Activated CD4-positive, alpha-beta T cell treated with anti-CD3 and anti-CD28 coated beads for 4 hours (primary cell): ENCODE results near the gene TCF19.

Experiments
- DNase-seq, 2 donors: peaks; one replicate each; pipeline ENCODE4 v3.0.0-alpha.2; 2020

Gene TCF19

DNA sequence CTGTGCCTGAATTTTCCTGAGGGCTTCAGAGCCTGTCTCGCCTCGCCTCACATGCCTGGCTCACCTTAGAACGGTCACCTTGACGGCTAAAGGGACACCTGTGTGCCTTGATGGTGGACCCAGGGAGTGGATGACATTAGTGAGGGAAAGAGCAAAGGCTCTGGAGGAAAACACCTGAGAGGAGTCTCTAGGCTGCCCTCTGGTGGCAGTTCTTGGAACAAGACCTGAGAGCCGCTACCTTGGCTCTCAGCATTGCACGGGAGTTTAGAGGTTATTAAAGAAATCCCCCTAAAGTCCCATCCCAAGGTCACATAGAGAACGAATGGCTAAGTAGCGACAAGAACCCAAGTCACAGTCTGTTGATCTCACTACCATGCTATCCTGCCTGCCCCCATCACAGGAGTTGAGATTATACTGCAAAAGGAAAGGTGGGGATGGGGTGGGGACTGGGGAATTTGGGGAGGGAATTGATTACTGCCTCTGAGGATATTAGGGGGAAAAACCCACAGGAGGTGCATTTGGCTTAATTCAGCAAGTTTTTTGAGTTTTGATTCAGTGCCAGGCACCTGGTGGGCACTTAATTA is 30.2 kb upstream of the TCF19 start:
- peak; percentile 67 to 81 for DNase-seq

DNA sequence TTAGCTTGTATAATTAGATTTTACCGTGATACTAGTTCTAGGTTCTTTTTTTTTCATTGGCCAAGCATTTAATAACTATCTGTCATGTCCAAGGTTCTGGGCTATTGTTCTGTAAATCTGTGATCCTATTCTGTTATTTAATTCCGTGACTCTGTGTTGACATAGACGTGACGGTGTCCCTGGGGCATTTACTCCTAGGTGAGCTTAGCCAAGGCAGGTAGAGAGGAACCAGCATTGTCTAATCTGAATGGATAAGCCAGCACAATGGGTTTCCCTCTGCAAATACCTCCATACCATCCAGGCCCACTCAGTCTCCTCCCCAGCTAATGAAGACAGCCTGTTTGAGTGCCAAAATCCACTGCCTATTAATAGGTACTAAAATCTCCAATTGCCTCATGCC is 29.3 kb upstream of the TCF19 start:
- no peak for DNase-seq

DNA sequence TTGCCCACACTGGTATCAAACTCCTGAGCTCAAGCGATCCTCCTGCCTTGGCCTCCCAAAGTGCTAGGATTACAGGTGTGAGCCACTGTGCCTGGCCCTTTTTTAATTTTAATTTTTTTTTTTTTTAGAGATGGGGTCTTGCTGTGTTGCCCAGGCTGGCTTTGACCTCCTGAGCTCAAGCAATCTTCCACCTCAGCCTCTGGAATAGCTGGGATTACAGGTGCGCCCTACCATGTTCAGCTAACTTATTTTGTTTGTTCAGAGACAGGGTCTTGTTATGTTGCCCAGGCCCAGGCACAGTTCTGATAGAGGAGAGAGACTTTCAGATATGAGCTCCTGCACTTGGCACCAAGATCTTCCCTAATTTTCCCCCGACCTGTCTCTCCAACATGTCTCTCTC is 27.6 kb upstream of the TCF19 start:
- no peak for DNase-seq

DNA sequence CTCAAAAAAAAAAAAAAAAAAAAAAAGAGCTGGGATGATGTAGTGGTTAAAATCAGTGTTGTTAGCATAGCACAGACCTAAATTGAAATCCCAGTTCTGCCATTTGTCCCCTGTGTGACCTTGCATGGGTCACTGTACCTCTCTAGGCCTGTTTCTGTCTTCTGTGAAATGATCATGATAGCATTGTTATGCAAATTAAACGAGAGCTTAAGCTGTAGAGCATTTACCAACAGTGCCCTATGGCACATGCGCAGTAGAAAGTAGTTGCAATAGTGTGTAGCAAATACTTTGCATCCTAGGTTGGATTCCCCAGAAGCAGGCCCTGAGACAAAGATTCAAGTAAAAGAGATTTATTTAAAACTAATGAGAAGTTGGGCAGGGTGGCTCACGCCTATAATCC is 26.8 kb upstream of the TCF19 start:
- no peak for DNase-seq

DNA sequence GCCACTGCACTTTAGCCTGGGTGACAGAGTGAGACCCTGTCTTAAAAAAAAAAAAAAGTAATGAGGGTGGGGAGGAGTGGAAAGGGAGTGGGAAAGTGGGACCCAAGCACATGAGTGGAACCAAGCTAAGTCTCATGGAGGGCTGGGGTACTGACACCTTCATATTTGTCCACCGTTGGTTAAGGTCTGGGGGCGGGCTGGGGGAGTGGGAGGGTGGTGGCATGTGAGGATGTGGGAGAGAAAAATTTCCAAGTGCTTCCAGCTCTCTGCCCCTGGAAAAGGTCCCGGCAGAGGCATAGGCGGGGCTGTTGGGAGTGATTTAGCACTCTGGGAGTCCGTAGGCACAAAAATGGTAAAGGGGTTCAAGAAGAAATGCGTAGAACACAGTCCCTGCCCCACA is 25.6 kb upstream of the TCF19 start:
- no peak for DNase-seq

DNA sequence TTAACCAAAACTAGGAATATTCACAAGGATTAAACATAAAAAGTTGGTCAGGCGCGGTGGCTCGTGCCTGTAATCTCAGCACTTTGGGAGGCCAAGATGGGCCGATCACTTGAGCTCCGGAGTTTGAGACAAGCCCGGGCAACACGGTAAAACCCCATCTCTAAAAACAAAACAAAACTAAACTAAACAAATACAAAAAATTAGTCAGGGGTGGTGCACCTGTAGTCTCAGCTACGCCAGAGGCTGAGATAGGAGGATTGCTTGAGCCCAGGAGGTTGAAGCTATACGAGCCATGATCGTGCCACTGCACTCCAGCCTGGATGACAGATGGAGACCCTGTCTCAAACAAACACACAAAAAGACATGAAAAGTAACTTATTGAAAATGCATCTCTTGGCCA is 22.7 kb upstream of the TCF19 start:
- DNase-seq, result no peak

DNA sequence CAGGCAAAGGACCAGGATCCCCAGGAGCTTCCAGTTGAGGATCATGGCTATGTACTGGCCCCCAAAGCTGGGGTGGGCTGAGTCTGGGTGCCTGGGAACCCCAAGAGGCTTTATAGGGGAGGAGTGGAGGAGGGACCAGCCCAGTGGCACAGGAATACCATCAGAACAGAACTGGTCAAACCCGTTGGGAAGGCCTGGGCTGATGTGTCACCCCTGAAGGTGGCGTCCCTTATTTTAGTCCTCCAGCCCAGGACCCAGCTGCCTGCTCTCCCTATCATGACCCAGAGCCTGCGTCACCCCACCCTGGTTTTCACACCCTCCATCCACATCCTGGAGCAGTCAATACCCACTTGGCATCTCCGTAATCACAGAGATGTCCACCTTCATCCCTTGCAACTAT is 19.4 kb upstream of the TCF19 start, which contains the start of gene PSORS1C2:
TSS of gene PSORS1C2 (minus strand) at position 85 of the 400 bp plus-strand sequence. CDS start at position 45, 40 bp downstream.
- no peak for DNase-seq

DNA sequence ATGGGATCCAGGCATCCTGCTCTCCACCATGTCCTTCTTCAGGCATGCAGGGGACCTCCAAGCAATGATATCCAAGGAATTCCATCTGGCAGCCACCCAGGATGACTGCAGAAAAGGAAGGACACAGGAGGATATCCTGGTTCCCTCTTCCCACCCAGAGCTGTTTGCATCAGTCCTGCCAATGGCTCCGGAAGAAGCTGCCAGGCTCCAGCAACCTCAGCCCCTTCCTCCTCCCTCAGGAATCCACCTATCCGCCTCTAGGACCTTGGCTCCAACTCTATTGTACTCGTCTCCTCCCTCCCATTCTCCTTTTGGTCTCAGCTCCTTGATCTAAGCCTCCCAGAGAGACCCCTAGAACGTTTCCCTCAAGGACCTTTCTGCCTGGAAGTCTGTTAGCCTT is 18.8 kb upstream of the TCF19 start:
- DNase-seq, result no peak

DNA sequence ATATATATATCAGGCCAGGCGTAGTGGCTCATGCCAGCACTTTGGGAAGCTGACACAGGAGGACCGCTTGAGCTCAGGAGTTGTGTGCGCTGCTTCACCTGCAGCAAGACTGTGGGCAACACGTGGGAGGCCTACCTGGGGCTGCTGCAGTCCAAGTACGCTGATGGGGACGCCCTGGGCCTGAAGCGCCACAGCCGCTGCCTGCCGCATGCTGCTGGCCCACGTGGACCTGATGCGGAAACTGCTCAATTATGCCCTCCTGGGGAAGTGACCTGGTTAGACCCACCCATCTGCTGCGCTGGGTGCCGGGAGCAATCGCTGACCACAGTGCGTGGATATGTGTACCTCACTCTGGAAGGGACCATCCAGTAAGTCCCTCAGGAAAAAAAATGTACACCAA is 17.7 kb upstream of the TCF19 start:
- DNase-seq, result no peak

DNA sequence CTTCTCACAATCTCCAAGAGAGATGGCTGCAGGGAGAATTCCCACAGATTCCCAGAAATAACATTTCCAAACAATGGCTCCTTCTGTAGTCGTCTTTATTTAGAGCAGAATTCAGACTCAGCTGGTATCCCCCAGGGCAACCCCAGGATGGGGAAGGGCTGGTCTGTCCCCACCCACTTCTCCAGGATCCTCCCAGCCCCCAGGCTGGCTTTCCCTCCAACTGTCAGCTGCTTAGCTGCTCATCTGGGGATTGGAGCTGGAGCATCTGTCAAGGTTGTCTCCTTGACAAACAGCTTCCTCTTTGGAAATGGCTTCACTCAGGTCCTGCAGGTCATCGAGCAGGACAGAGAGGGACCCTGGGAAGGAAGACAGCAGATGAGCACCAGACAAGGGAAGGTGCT is 16.0 kb upstream of the TCF19 start:
- no peak for DNase-seq

DNA sequence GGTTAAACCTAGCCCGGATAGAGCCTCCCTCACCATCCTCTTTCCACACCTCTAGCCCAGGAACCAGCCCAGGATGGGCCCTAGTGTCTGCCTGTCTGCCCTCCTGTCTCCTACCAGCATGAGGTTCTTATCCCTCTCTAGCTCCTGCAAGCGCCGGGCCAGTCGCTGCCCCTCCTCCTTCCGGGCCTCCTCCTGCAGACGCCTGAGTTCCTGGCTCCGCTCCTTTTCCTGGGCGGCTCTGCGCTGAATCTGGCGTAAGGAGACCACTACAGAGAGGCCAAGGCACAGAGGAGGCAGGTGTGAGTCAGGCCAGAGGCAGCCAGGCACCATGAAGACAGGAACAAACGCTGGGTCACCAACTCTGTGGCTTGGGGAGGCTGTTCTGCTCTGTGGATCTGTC is 15.2 kb upstream of the TCF19 start:
- no peak for DNase-seq

DNA sequence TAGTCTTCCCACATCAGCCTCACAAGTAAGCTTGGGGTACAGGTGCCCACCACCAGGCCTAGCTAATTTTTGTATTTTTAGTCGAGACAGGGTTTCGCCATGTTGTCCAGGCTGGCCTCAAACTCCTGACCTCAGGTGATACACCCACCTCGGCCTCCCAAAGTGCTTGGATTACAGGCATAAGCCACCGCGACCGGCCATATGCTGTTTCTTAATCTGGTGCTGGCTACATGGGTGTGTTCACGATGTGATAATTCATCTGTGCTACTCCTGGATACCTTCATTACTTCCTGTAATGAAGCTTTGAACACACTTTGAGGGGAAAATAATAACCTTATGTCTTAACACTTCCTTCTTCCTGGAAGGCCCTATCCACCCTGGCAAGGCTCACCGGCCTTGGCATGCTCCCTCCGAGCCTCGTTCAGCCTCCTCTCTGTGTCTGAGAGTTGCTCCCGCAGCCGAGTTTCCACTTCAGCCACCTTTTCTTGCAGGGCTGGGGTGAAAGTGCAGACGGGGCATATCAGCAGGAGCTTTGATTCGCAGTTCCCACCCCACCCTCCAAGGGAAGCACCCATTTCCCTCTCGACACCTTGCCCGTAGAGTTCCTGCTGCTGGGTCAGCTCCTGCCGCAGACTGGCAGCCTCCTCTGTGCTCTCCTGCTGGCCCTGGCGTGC is 14.0 kb upstream of the TCF19 start:
- no peak for DNase-seq

DNA sequence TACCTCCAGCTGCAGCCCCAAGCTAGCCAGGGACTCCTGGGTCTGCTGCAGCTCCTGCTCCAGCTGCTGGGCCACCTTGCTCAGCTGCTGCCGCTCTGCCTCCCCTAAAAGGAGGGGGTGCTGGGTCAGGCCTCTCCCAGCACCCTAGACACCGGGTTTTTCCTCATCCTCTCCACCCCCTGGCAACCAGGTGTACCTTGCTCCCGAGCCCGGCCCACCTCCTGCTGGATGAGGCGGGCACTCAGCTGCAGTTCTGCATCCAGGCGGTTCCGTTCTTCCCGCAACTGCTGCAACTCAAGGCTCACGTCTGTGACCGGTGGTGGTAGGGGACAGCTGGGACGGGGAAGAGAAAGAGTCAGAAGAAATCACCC is 13.4 kb upstream of the TCF19 start:
- DNase-seq, result no peak

DNA sequence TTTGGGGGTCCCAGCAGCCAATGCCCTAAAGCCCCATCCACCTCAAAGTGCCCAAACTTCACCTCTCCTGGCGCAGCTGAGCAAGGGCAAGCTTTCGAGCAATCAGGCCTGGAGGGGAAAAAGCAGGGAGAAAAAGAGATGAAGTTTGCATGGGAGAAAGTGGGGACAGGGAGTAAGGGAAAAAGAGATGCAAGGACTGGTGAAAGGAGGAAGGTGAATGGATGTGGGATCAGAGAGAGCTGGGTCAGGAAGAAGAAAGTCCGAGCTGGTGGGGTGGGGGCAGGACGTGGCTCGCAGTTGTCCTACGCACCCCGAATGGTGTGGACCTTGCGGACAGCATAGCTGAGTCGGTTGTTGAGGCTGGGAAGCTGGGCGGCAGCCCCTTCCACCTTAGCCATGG is 13.0 kb upstream of the TCF19 start:
- no peak for DNase-seq

DNA sequence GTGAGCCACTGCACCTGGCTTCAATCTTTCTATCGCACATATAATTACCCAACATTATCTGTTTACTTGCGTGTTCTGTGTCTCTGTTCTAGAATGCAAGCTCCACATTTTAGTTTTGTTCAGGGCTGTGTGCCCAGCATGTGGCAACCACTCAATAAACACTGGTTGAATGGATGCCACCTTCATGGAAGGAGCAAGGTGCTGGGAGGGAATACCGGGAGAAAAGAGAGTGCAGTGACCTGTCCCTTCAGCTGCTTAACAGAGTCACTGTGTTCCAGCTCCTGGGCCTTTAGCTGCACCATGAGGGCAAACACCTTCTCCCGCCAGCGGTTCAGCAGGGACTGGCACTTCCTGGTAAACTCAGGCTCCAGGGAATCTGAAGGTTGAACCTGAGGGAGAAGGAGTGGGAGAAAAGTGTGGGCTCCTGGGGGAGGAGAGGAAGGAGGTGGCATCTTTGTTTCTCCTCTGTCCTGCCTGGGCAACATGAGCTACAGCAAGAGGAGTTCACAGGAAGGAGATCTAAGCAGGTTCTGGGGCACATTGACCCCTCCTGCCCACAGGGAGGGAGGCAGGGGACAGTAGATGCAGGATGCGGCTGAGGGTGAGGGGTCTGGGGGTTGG is 8.5 kb upstream of the TCF19 start:
- no peak for DNase-seq

DNA sequence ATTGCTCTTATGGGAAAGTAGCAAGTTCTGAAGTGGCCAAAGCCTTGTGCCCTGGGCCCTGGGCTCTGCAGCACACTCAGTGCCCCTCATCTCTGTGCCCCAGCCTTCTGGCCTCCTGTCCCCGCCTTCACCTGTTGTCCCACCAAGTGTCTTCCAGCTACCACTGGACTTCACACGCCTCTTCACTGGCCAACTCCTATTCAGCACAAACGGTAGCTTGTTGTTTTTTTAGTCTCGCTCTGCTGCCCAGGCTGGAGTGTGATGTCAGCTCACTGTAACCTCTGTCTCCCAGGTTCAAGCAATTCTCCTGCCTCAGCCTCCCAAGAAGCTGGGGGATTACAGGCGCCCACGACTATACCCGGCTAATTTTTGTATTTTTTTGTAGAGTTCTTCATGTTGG is 5.6 kb upstream of the TCF19 start:
- DNase-seq, result no peak

DNA sequence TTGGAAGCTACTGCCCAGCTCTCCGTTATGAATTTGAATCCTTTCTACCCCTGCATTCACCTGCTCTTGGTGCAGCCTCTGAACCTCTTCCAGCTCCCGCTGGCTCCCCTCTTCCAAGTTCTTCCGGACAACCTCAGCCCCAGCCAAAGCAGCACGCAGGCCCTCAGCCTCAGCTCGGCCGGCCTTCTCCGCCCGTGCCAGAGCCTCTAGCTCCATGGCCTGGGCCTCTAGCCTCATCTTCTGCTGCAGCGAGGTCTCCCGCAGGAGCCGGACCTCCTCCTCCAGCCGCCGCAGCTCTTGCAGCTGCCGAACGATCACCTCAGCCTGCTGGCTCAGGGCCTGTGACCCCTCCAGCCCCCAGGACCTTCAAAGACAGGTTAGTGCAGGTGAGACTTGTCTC is 4.0 kb upstream of the TCF19 start:
- no peak for DNase-seq

DNA sequence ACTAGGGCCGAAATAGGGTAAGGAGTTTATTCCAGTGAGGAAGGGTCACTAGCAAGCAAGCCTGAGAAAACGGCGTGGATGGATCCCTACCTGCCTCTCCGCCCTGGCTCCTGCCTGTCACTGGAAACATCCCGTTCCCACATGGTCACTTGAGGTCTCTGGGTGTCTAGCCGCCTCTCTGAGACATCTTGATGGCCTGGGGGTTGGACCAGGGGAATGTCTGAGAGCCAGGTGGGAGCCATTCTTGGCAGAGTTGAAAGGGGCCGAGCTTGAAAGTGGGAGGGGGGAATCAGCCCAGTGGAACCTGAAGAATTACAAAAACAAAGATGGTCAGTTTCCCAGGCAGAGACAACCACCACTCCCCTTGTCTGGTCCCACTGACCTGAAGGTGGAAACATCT is 1.7 kb upstream of the TCF19 start:
- no peak for DNase-seq

DNA sequence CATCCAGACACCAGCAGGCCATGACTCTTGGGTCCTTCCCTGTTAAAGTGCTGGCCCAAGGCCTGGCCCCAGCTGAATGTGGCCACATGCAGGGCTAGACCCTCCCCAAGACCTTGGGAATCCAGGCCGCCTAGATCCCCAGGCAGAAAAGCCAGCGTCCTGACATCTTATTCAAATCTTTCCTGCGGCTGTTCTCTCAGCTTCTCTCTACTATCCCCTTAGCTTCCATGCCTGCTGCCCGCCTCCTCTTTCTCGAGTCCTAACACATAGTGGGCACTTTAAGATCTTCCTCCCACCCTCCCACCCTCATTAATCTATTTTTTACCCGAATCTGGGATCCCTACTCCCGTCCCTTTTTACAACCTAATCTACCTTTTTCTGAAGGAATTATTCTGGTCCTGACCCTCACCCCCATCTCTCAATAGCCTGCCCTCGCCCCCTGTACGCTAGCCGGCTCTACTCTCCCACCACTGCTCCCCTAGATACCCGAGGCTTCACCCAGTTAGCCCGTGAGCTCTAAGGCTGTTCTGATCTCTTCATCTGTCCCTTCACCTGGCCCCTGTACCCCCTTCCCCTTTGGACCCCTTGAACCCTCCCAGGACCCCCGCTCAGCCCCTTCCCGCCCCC is 763 bp upstream of the TCF19 start, which contains the start of gene CCHCR1:
TSS of gene CCHCR1 (minus strand) at position 290 of the 627 bp plus-strand sequence. CDS start at position 88, 202 bp downstream.
- no peak for DNase-seq

DNA sequence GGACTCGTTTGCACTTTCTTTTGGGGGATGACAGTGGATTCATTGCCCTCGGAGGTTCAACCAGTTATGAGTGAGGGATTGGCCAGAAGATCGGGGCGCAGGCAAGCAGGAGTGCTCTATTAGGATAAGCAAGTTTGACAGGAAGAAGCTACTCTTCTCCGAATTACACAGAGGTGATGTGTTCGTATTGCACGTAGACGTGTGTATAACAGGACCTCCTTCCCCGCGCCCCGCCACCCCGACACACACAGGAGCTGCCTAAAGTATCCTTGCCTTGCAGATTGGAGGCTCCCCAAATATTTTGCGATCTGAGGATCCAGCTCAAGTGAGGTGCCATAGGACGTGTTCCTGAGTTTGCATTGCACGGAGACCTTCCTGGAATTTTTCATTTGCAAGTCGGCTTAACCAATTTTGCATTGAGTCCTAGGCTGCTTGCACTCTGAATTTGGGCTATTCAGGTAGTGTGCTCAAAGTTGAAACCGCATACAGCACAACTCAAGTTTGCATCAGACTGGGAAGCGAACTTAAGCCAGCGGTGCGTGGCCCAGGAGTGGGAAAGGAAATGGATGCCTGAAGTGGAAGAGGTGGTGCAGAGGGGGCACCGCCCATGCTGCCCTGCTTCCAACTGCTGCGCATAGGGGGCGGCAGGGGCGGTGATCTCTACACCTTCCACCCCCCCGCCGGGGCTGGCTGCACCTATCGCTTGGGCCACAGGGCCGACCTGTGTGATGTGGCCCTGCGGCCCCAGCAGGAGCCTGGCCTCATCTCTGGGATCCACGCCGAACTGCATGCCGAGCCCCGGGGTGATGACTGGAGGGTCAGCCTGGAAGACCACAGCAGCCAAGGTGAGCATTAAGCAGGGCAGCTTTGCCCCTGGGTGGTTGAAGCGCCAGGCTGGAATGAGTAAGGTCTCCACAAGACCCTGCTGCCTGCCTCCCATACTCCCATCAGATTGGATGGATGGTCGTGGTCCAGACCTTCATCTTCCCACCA is 770 bp downstream of the TCF19 start:
- DNase-seq, result no peak

DNA sequence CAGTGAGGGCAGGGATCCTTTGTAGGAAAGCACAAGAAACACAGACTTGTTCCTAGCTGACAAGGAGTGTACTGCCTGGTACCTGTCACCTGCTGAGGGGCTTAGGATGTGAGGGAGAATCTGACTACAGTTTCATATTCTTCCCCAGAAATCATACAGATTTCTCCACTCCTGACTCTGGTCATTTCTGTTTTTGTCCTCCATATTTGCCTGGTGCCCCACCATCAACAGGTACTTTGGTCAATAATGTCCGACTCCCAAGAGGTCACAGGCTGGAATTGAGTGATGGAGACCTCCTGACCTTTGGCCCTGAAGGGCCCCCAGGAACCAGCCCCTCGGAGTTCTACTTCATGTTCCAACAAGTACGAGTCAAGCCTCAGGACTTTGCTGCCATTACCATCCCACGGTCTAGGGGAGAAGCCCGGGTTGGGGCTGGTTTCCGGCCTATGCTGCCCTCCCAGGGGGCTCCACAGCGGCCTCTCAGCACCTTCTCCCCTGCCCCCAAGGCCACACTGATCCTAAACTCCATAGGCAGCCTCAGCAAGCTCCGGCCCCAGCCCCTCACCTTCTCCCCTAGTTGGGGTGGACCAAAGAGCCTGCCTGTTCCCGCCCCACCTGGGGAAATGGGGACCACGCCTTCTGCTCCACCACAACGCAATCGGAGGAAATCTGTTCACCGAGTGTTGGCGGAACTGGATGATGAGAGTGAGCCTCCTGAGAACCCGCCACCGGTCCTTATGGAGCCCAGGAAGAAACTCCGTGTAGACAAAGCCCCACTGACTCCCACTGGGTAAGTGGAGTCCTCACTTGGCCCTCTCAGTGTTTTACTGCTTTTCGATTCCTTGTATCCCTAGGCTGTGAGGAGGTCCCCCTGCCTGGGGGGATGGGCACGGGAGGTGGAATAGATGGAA is 3.1 kb downstream of the TCF19 start:
- DNase-seq, result no peak
